OCI-LY7 (cell line): Measurements from ENCODE around the gene NUTM2F. TPM values are rescaled to one million over a fixed set of nuclear protein-coding genes. Genes with fewer than 3 reads are reported as not detected.

Experiments
- BruUV-seq: library from RNA; stranded (reverse); fragments of 400-500 nt; replicated peaks from 2 replicates; lab custom pipeline; 2021; lab: Mats Ljungman, UMichigan
- CTCF ChIA-PET: fragments of 300-600 bp; sonication (Branson Sonifier 250); formaldehyde crosslinking; loops from one replicate; lab custom pipeline; 2022; ENCODE audit warnings: antibody characterized with exemption; ENCODE audit not compliant: unreplicated experiment; lab: Charles Lee
- POLR2A ChIA-PET: fragments of 300-600 bp; sonication (Branson Sonifier 250); formaldehyde crosslinking; loops from one replicate; lab custom pipeline; 2022; ENCODE audit warnings: antibody characterized with exemption; lab: Charles Lee
- DNase-seq: peaks from one replicate; pipeline ENCODE4 v3.0.0-alpha.2; 2015; ENCODE audit warnings: low spot score
- H2AFZ ChIP-seq: fragments of 200-600 bp; sonication (generic), shearing (Covaris generic); 2 replicates; pipeline ENCODE4 v1.6.1; 2014; ENCODE audit warnings: mild to moderate bottlenecking, antibody characterized with exemption, low read length, moderate library complexity
- H3K27ac ChIP-seq: fragments of 200-600 bp; sonication (generic); 2 replicates; pipeline ENCODE4 v1.5.1; 2014; ENCODE audit warnings: mixed run types, low read depth, mild to moderate bottlenecking, moderate library complexity, low read length, inconsistent platforms; ENCODE audit not compliant: poor library complexity, severe bottlenecking
- H3K36me3 ChIP-seq: fragments of 200-600 bp; sonication (generic); 2 replicates; pipeline ENCODE4 v1.6.1; 2014; ENCODE audit warnings: mild to moderate bottlenecking, antibody characterized with exemption, low read length, moderate library complexity, mixed read lengths; ENCODE audit not compliant: insufficient read depth
- H3K4me1 ChIP-seq: fragments of 200-600 bp; sonication (generic); 2 replicates; pipeline ENCODE4 v1.5.1; 2014; ENCODE audit warnings: mild to moderate bottlenecking, low read length; ENCODE audit not compliant: insufficient read depth, poor library complexity, severe bottlenecking
- H3K4me2 ChIP-seq: fragments of 200-600 bp; sonication (generic); 2 replicates; pipeline ENCODE4 v1.6.1; 2014; ENCODE audit warnings: mild to moderate bottlenecking, low read length
- H3K4me3 ChIP-seq: fragments of 200-600 bp; sonication (generic); 2 replicates; pipeline ENCODE4 v1.5.1; 2014; ENCODE audit warnings: mild to moderate bottlenecking, low read depth, low read length; ENCODE audit not compliant: poor library complexity, severe bottlenecking
- H3K79me2 ChIP-seq: fragments of 200-600 bp; sonication (generic); 2 replicates; pipeline ENCODE4 v1.6.1; 2016; ENCODE audit warnings: low read depth, mild to moderate bottlenecking, low read length, moderate library complexity, mixed read lengths; ENCODE audit not compliant: insufficient read depth
- H3K9me2 ChIP-seq: fragments of 200-600 bp; sonication (generic); 2 replicates; pipeline ENCODE4 v1.6.1; 2016; ENCODE audit warnings: mild to moderate bottlenecking, low read length, mixed read lengths; ENCODE audit not compliant: insufficient read depth
- H3K9me3 ChIP-seq: fragments of 200-600 bp; sonication (generic); 2 replicates; pipeline ENCODE4 v1.6.1; 2014; ENCODE audit warnings: mild to moderate bottlenecking, mixed run types, low read length, mixed read lengths
- H4K20me1 ChIP-seq: fragments of 200-600 bp; sonication (generic); 2 replicates; pipeline ENCODE4 v1.6.1; 2014; ENCODE audit warnings: mild to moderate bottlenecking, antibody characterized with exemption, low read length, moderate library complexity, mixed read lengths; ENCODE audit not compliant: insufficient read depth
- CTCF ChIP-seq: fragments of 200-600 bp; sonication (generic); conservative IDR thresholded peaks from 2 replicates; pipeline ENCODE4 v1.5.1; 2014; ENCODE audit warnings: mild to moderate bottlenecking, antibody characterized with exemption, low read length, moderate library complexity, mixed read lengths
- EZH2phosphoT487 ChIP-seq: fragments of 200-600 bp; sonication (generic); IDR thresholded peaks from 2 replicates; pipeline ENCODE4 v1.6.1; 2018; ENCODE audit warnings: low read depth, borderline replicate concordance, mild to moderate bottlenecking, mixed run types, antibody characterized with exemption, low read length, moderate library complexity, mixed read lengths
- intact Hi-C: fragments of 100-400 bp; cut with micrococcal nuclease; formaldehyde crosslinking; loops from one replicate; pipeline ENCODE4 v1.10.0; 2022; ENCODE audit not compliant: unreplicated experiment
- total RNA-seq, 2 experiments: library from RNA; depleted of rRNA in 1 of 2; stranded (reverse); fragments of >200 nt in 1 of 2; shearing (Covaris generic) in 1 of 2; gene quantifications; 2 replicates each; pipeline ENCODE4 v1.2.3, GENCODE V29; 2014 to 2022

The NUTM2F gene
- total RNA-seq, 2 experiments from 2014 or later: 0.06 TPM; not detected in 1

GRCh38 chr9:94286116-94286515, 42.3 kb downstream of the NUTM2F start:
- H3K36me3 ChIP-seq: peaks cover 23% of the 10 kb centered on the region
- H3K27ac ChIP-seq: no peak overlapping the region
- no peaks in the 10 kb centered on the region for H3K4me1 ChIP-seq
- TF ChIP-seq CTCF: no peak
- no peak for TF ChIP-seq EZH2phosphoT487
- H3K9me2 ChIP-seq: no peaks in the 10 kb centered on the region
- H3K79me2 ChIP-seq: no peaks in the 10 kb centered on the region
- no peaks in the 10 kb centered on the region for H4K20me1 ChIP-seq
- no TSS peak for BruUV-seq
- no peak overlapping the region for H3K4me2 ChIP-seq
- no peak overlapping the region for H2AFZ ChIP-seq
- no peak overlapping the region for H3K4me3 ChIP-seq
- POLR2A ChIA-PET: interaction anchor here (1.1 kb wide), 1 partner anchor 161 kb away, joined by 3 read pairs; no protein-coding TSS in a partner anchor
- CTCF ChIA-PET: no interaction called here
- H3K9me3 ChIP-seq: no peaks in the 10 kb centered on the region
- intact Hi-C loops: no loop called here
- no peak for DNase-seq

DNA sequence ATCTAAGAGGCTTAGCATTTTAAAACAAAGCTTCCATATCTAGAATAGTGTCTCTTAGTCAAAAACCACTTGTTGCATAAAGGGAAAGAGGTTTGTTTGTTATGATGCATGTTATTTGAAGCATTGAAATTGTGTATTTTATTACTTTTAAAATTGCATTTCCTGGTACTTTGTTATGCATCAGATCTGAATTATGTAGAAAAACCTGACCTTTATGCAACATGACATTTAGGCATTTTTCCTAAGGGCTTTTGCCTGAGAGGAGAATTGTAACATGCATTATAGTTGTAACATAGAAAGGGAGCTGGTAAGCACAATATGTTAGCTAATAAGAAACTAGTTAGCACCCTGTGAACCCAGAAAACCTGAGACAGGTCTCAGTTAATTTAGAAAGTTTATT, 47.3 kb downstream of the NUTM2F start:
- TF ChIP-seq CTCF (no peak), EZH2phosphoT487 (no peak)
- intact Hi-C loops: no loop called here
- no peaks in the 10 kb centered on the region for H3K79me2 ChIP-seq
- H3K27ac ChIP-seq: no peak overlapping the region
- H3K4me3 ChIP-seq: no peak overlapping the region
- no peak overlapping the region for H3K4me2 ChIP-seq
- H3K9me3 ChIP-seq: peaks cover 10% of the 10 kb centered on the region; the same call in 1 of the 2 replicates
- no TSS peak for BruUV-seq
- H4K20me1 ChIP-seq: no peaks in the 10 kb centered on the region
- no peak for DNase-seq
- H3K36me3 ChIP-seq: peaks cover 36% of the 10 kb centered on the region
- no peaks in the 10 kb centered on the region for H3K9me2 ChIP-seq
- ChIA-PET POLR2A (interaction anchor here (0.8 kb wide), 1 partner anchor 68 kb away, joined by 3 read pairs; no protein-coding TSS in a partner anchor), CTCF (no interaction called here)
- H3K4me1 ChIP-seq: no peaks in the 10 kb centered on the region
- H2AFZ ChIP-seq: no peak overlapping the region

DNA sequence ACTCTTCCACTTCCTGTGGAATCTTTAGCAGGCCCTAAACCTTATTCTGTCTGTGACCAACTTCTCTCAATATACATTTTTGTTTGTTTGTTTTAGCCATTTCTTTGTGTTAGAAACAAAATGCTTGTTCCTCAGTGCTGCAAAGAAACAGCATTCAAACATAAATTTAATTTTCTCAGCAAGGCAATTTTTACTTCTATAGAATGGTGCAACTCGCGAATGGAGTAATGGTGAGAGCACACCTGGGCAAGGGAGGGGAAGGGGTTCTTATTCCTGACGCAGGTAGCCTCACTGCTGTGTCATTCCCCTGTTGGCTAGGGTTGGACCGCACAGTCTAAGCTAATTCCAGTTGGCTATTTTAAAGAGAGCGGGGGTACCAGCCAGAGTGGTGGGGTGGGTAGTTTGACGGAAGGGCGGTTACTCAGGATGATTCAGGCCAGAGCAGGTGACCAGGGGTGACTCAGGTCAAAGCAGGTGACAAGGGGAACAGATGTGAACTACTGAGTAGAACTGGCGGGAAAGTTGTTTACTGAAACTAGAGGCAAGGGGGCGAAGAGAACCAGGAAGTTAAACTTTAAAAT, 47.9 kb downstream of the NUTM2F start:
- intact Hi-C loops: no loop called here
- DNase-seq: no peak
- no peaks in the 10 kb centered on the region for H3K9me2 ChIP-seq
- no peak overlapping the region for H3K4me3 ChIP-seq
- no peaks in the 10 kb centered on the region for H4K20me1 ChIP-seq
- no peaks in the 10 kb centered on the region for H3K4me1 ChIP-seq
- BruUV-seq: no TSS peak
- H3K79me2 ChIP-seq: no peaks in the 10 kb centered on the region
- no peak overlapping the region for H3K4me2 ChIP-seq
- H3K9me3 ChIP-seq: peaks cover 10% of the 10 kb centered on the region; the same call in 1 of the 2 replicates
- no peak overlapping the region for H2AFZ ChIP-seq
- ChIA-PET CTCF (no interaction called here), POLR2A (interaction anchor here (0.8 kb wide), 1 partner anchor 68 kb away, joined by 3 read pairs; no protein-coding TSS in a partner anchor)
- TF ChIP-seq EZH2phosphoT487: no peak
- TF ChIP-seq CTCF: no peak
- peaks cover 36% of the 10 kb centered on the region for H3K36me3 ChIP-seq
- H3K27ac ChIP-seq: no peak overlapping the region
